ENCODE measurements around the gene SNRPA1. TPM values are rescaled to one million over a fixed set of nuclear protein-coding genes. Genes with fewer than 3 reads are reported as not detected.

SNRPA1 gene
- total RNA-seq, 2 experiments from 2014 or later, result 214 to 222 TPM

GRCh38 chr15:101318839-101319238 lies 23.8 kb upstream of the SNRPA1 start:
- no peak overlapping the region for H3K4me3 Mint-ChIP-seq

GRCh38 chr15:101318147-101318819 lies 23.2 kb upstream of the SNRPA1 start:
- no peak for ATAC-seq (ENCODE audit: poor library complexity)
- H3K9me3 ChIP-seq (ENCODE audit: control insufficient read depth in 1 of 2, insufficient read depth in 1 of 2, low read length in 2 of 2), result peaks cover 0 to 7% of the 10 kb centered on the region in 2 experiments
- intact Hi-C loops (cut with DNase I, micrococcal nuclease), result no loop called here
- no peak for TF ChIP-seq CTCF (IDR thresholded peaks at IDR 0.05)
- peaks cover 0 to 2% of the 10 kb centered on the region in 2 experiments for H3K27me3 ChIP-seq (ENCODE audit: control insufficient read depth in 1 of 2, insufficient read depth in 2 of 2, low read length in 2 of 2)
- H3K36me3 ChIP-seq (ENCODE audit: insufficient read depth, low read length), result no peaks in the 10 kb centered on the region
- Mint-ChIP-seq H3K36me3 (ENCODE audit: low read depth) (no peaks in the 10 kb centered on the region), H3K9me3 (peaks cover 4% of the 10 kb centered on the region), H3K4me1 (ENCODE audit: low read depth) (peaks cover 16% of the 10 kb centered on the region), H3K4me3 (no peak overlapping the region), H3K27me3 (peaks cover 16% of the 10 kb centered on the region), H3K27ac (no peak overlapping the region)
- ChIA-PET POLR2A (interaction anchor here (4.4 kb wide), 1 partner anchor 15 kb away, joined by 24 read pairs; no protein-coding TSS in a partner anchor), CTCF (interaction anchor here (0.8 kb wide), 1 partner anchor 968 kb away, joined by 3 read pairs; no protein-coding TSS in a partner anchor)
- DNase-seq, result no peak
- no peak overlapping the region for H3K27ac ChIP-seq (ENCODE audit: low read depth in 1 of 2, low read length in 2 of 2)
- peaks cover 12% of the 10 kb centered on the region for H3K4me1 ChIP-seq (ENCODE audit: insufficient read depth, low read length)
- H3K4me3 ChIP-seq (ENCODE audit: low read length), result no peak overlapping the region

More at GRCh38 chr15:101318839-101319238, 23.8 kb upstream of the SNRPA1 start:
- H3K27me3 Mint-ChIP-seq, result peaks cover 17% of the 10 kb centered on the region
- no peak for TF ChIP-seq CTCF (IDR thresholded peaks at IDR 0.05)
- ChIA-PET CTCF (interaction anchor here (0.8 kb wide), 1 partner anchor 969 kb away, joined by 3 read pairs; no protein-coding TSS in a partner anchor), POLR2A (interaction anchor here (2.7 to 4.4 kb wide), 2 partner anchors 15 to 24 kb away, joined by 24 to 27 read pairs; partner anchors contain the start of gene SNRPA1)
- peaks cover 16% of the 10 kb centered on the region for H3K4me1 Mint-ChIP-seq (ENCODE audit: low read depth)
- H3K9me3 Mint-ChIP-seq, result peaks cover 4% of the 10 kb centered on the region
- Histone ChIP-seq H3K27me3 (ENCODE audit: control insufficient read depth in 1 of 2, insufficient read depth in 2 of 2, low read length in 2 of 2) (peaks cover 0 to 2% of the 10 kb centered on the region in 2 experiments), H3K36me3 (ENCODE audit: insufficient read depth, low read length) (no peaks in the 10 kb centered on the region), H3K27ac (ENCODE audit: low read depth in 1 of 2, low read length in 2 of 2) (no peak overlapping the region), H3K9me3 (ENCODE audit: control insufficient read depth in 1 of 2, insufficient read depth in 1 of 2, low read length in 2 of 2) (peaks cover 0 to 7% of the 10 kb centered on the region in 2 experiments), H3K4me3 (ENCODE audit: low read length) (no peak overlapping the region), H3K4me1 (ENCODE audit: insufficient read depth, low read length) (peaks cover 12% of the 10 kb centered on the region)
- intact Hi-C loops (cut with DNase I, micrococcal nuclease), result no loop called here
- DNase-seq (no peak), ATAC-seq (ENCODE audit: poor library complexity) (no peak)
- no peak overlapping the region for H3K27ac Mint-ChIP-seq
- no peaks in the 10 kb centered on the region for H3K36me3 Mint-ChIP-seq (ENCODE audit: low read depth)

GRCh38 chr15:101317336-101317872 lies 22.4 kb upstream of the SNRPA1 start:
- H3K4me1 ChIP-seq (ENCODE audit: insufficient read depth, low read length), result peaks cover 12% of the 10 kb centered on the region
- no peak for ATAC-seq (ENCODE audit: poor library complexity)
- H3K27me3 ChIP-seq (ENCODE audit: control insufficient read depth in 1 of 2, insufficient read depth in 2 of 2, low read length in 2 of 2), result peaks cover 0 to 2% of the 10 kb centered on the region in 2 experiments
- Mint-ChIP-seq H3K27ac (no peak overlapping the region), H3K9me3 (peaks cover 4% of the 10 kb centered on the region), H3K36me3 (ENCODE audit: low read depth) (no peaks in the 10 kb centered on the region), H3K4me1 (ENCODE audit: low read depth) (peaks cover 16% of the 10 kb centered on the region), H3K4me3 (no peak overlapping the region), H3K27me3 (peaks cover 16% of the 10 kb centered on the region)
- H3K27ac ChIP-seq (ENCODE audit: low read depth in 1 of 2, low read length in 2 of 2), result no peak overlapping the region
- peaks cover 0 to under 1% of the 10 kb centered on the region in 2 experiments for H3K9me3 ChIP-seq (ENCODE audit: control insufficient read depth in 1 of 2, insufficient read depth in 1 of 2, low read length in 2 of 2)
- ChIA-PET POLR2A (no interaction called here), CTCF (no interaction called here)
- DNase-seq, result no peak
- H3K36me3 ChIP-seq (ENCODE audit: insufficient read depth, low read length), result no peaks in the 10 kb centered on the region
- intact Hi-C loops (cut with DNase I, micrococcal nuclease), result no loop called here
- no peak overlapping the region for H3K4me3 ChIP-seq (ENCODE audit: low read length)
- no peak for TF ChIP-seq CTCF (IDR thresholded peaks at IDR 0.05)
